Activated T-cell treated with anti-CD3 and anti-CD28 coated beads, Interleukin-2, amount 50 U/mL, for 24 hours (primary cell): ENCODE data around the gene PARVB.

Source experiments
- DNase-seq: peaks from one replicate; pipeline ENCODE4 v3.0.0-alpha.2; 2020
- H3K27ac Mint-ChIP-seq: 2 replicates; pipeline ENCODE4 v1.8.0; 2020; ENCODE audit warnings: mild to moderate bottlenecking, mixed read lengths
- H3K27me3 Mint-ChIP-seq: 2 replicates; pipeline ENCODE4 v1.8.0; 2020; ENCODE audit warnings: mixed read lengths
- H3K36me3 Mint-ChIP-seq: 2 replicates; pipeline ENCODE4 v1.8.0; 2020; ENCODE audit warnings: low read depth, mixed read lengths
- H3K4me1 Mint-ChIP-seq: 2 replicates; pipeline ENCODE4 v1.8.0; 2020; ENCODE audit warnings: low read depth, mixed read lengths
- H3K4me3 Mint-ChIP-seq: 2 replicates; pipeline ENCODE4 v1.8.0; 2020; ENCODE audit warnings: mild to moderate bottlenecking, moderate library complexity, mixed read lengths
- H3K9me3 Mint-ChIP-seq: 2 replicates; pipeline ENCODE4 v1.8.0; 2020; ENCODE audit warnings: mixed read lengths

PARVB gene

DNA sequence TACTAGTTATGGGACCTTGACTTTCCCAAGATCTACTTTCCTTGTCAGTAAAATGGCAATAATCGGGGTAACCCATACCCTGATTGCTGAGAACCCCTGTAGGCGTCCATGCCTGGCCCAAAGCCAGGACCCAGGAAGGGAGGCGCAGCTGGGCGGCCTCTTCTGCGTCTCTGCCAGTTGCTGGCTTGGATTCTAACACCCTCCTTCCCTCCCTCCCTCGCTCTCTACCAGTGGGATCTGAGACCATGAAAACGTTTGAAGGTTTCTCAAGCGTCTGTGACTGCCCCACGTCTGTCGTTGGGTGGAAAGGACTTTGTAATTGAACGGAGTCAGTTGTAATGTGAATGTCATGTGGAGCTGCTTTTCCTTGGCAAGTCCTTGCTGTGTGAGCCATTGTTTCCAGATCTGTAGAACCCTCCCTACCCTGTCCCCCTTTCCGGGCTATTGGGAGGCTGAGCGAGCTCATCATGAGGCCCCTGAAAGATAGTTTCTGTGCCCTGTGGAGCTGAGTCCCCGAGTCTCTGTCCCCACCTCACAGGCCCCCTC, 47.8 kb downstream of the PARVB start:
- H3K9me3 Mint-ChIP-seq: no peaks in the 10 kb centered on the region
- H3K27ac Mint-ChIP-seq: no peak overlapping the region
- DNase-seq: no peak
- H3K27me3 Mint-ChIP-seq: peaks cover 6% of the 10 kb centered on the region
- peaks cover 5% of the 10 kb centered on the region for H3K4me1 Mint-ChIP-seq
- no peak overlapping the region for H3K4me3 Mint-ChIP-seq
- H3K36me3 Mint-ChIP-seq: no peaks in the 10 kb centered on the region

DNA sequence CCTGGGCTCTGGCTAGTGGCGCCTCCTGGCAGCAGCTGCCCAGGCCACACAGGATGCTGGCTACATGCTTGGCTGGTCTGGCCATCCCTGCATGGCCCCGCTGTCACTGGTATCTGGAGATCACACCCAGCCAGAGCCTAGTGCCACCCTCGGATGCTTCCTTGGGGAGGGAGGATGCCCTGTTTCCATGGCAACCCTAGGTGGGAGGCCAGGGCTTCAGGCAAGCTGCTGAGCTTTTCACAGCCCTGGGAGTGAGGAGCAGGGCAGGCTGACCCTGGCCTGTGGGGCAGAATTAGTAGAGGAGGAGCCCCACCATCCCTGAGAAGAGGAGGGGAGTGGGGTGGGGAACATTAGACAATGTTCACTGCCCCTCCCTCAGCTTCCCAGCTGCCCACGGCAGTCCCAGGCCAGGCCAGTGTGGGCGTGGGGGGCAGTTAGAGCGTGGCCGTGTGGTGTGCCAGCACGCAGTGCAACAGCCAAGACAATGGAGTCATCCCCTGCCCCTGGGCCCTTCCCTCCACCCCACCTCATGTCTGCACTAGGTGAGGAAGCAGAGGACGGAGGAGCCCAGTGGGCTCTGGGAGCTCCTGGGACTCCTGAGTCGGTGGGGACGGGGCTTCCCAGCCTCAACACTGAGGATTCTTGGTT, 50.4 kb downstream of the PARVB start:
- H3K36me3 Mint-ChIP-seq: no peaks in the 10 kb centered on the region
- H3K27me3 Mint-ChIP-seq: no peaks in the 10 kb centered on the region
- DNase-seq: no peak
- no peak overlapping the region for H3K4me3 Mint-ChIP-seq
- H3K4me1 Mint-ChIP-seq: no peaks in the 10 kb centered on the region
- H3K9me3 Mint-ChIP-seq: no peaks in the 10 kb centered on the region
- no peak overlapping the region for H3K27ac Mint-ChIP-seq

DNA sequence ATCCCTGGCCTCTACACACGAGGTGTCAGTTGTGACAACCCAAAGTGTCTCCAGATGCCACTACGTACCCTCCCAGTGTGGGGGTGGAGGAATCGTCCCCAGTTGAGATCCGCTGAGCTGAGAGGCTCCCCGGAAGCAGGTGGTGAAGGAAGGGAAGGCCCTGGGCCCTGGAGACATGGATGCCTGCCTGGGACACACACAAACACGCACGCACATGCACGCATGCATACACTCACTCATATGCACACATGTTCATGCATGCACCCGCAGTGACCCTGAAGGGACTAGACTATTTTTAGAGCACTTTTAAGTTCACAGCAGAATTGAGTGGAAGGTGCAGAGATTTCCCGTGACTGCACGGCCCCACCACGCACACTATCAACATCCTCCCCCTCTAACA, 50.9 kb downstream of the PARVB start:
- H3K27ac Mint-ChIP-seq: no peak overlapping the region
- no peaks in the 10 kb centered on the region for H3K9me3 Mint-ChIP-seq
- no peak overlapping the region for H3K4me3 Mint-ChIP-seq
- no peaks in the 10 kb centered on the region for H3K36me3 Mint-ChIP-seq
- H3K4me1 Mint-ChIP-seq: no peaks in the 10 kb centered on the region
- DNase-seq: no peak
- no peaks in the 10 kb centered on the region for H3K27me3 Mint-ChIP-seq

DNA sequence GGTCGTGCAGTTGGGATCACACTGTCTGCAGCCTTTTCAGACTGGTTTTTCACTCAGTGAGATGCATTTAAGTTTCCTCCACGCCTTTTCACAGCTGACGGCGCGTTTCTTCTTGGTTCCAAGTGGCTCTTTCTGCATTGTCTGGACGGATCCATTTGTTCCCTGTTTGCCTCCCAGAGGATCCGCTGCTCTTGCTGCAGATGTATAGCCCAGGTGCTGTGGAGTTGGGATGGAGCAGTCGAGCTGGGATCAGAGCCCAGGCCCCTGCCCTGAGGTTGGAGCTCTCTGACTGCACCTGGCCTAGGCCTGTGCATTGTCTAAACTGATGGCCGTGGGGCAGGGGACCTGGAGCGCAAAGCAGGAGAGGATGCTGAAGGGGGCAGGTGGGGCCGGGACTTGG, 51.6 kb downstream of the PARVB start:
- DNase-seq: no peak
- no peaks in the 10 kb centered on the region for H3K27me3 Mint-ChIP-seq
- no peaks in the 10 kb centered on the region for H3K4me1 Mint-ChIP-seq
- H3K4me3 Mint-ChIP-seq: no peak overlapping the region
- H3K36me3 Mint-ChIP-seq: no peaks in the 10 kb centered on the region
- no peaks in the 10 kb centered on the region for H3K9me3 Mint-ChIP-seq
- H3K27ac Mint-ChIP-seq: no peak overlapping the region

DNA sequence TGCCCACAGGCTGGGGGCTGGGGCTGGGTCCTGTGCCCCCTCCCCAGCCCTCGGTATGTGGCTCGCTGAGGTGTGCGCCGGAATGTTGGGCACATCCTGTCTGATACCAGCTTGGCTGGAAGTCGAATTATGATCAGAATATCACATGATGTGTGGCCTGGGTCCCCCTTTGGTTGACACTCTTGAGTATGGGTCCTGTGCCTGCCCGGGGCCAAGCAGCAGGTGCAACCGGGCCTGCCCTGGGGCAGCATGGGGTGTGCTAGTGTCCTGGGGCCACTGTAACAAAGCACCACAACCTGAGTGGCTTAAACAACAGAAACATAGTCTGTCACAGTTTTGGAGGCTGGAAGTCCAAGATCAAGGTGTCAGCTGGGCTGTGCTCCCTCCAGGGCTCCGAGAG, 52.7 kb downstream of the PARVB start:
- no peak overlapping the region for H3K27ac Mint-ChIP-seq

DNA sequence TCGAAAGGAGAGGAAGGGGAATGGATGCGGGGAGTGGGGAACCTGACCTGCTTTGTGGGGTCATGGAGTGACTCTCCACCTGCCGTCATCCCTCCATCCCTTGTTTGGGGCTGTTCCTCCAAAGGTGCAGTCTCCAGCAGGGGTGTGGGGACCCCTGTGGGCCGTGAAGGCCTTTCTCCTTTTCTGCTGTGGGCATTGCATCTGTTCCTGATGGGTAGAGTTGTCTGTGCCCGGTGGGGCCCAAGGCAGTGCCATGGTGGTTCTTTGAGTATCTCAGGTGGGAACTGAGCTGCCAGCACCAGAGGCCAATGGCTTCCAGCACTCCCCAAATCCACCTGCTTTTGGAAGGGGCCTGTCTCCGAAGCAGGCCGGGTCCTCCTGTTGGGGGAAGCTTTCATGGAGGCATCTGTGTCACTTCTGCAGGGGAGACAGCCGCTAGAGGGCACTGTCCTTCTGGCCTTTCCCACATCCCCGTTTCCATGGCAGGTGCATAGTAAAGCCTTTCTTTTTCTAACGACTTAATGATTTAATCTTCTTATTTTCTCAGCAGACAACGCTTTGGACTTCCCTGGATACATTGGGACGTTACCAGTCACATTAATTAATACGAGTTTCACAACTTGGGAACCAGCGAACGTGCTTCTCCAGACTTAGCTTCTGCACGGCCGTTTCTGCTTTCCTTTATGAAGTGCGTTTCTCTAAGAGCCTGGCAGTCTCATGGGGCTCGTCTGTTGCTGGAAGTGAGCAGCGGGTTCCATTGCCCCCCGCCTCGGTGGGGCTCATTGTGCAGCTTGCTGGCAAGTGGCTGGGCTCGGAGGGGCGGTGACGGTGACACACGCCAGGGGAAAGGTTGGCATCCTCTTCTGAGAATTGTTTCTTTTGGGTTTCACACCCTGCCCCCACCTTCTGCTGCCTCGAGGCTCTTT, 57.1 kb downstream of the PARVB start:
- Mint-ChIP-seq H3K27ac (no peak overlapping the region), H3K4me1 (no peaks in the 10 kb centered on the region), H3K9me3 (no peaks in the 10 kb centered on the region), H3K36me3 (no peaks in the 10 kb centered on the region), H3K4me3 (no peak overlapping the region), H3K27me3 (no peaks in the 10 kb centered on the region)
- peak; percentile 77 for DNase-seq

More for the DNA sequence above, 52.7 kb downstream of the PARVB start:
- H3K4me1 Mint-ChIP-seq: no peaks in the 10 kb centered on the region
- no peaks in the 10 kb centered on the region for H3K36me3 Mint-ChIP-seq
- H3K4me3 Mint-ChIP-seq: no peak overlapping the region
- no peaks in the 10 kb centered on the region for H3K9me3 Mint-ChIP-seq
- no peak for DNase-seq
- no peaks in the 10 kb centered on the region for H3K27me3 Mint-ChIP-seq

DNA sequence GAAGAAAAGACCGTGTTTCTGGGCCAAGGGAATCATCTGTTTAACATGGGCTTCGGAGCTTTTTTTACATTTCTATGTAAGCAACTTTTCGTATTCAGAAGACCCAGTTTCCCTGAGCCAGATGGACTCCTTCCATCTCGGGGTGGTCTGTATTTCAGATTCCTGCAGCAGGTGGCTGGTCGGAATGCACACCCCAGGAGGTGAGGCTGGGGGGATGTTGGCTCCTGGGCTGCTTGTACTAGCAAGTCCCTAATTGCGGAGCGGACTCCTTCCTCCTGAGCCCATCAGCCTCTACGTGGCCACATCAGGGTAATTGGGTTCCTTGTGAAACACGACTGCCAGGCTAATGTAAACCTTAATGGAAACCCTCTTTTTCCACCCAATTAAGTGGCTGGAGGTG, 58.7 kb downstream of the PARVB start:
- H3K27ac Mint-ChIP-seq: no peak overlapping the region
- no peaks in the 10 kb centered on the region for H3K4me1 Mint-ChIP-seq
- DNase-seq: no peak
- H3K27me3 Mint-ChIP-seq: no peaks in the 10 kb centered on the region
- no peaks in the 10 kb centered on the region for H3K36me3 Mint-ChIP-seq
- H3K4me3 Mint-ChIP-seq: no peak overlapping the region
- no peaks in the 10 kb centered on the region for H3K9me3 Mint-ChIP-seq

DNA sequence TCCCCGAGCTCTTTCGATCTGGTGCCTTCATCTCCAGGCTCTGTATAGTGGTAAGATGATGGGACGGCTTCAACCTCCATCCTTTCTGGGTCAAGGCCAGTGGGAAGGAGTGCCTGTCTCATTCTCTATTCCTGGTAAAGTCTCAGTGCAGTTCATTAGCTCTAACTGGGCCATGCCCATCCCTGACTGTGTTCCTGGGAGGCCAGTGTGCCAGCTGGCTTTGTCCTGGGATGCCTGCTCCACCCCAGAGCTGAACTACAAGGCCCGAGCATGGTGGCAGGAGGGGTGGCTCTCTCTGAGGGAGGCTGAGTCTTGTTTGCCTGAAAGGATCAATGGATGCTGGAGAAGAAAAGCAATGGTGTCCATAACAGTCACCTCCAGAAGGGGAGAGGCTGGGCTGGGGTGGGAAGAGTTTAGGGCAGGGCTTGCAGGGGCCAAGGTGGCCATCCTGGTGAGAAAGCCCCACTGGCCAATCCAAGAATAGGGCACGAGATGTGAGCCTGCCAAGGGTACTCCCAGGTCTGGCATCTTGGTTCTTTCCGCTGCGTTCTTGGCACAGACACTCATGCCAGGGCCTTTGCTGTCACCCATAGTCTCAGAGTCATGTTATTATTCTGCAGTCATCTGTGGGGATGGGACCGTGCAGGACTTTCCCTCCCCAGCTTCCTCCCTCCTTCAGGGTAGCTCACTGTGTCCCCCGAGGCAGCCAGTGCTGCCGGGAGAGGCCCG, 60.1 kb downstream of the PARVB start:
- DNase-seq: no peak
- H3K4me1 Mint-ChIP-seq: no peaks in the 10 kb centered on the region
- no peaks in the 10 kb centered on the region for H3K27me3 Mint-ChIP-seq
- H3K4me3 Mint-ChIP-seq: no peak overlapping the region
- H3K9me3 Mint-ChIP-seq: no peaks in the 10 kb centered on the region
- H3K36me3 Mint-ChIP-seq: no peaks in the 10 kb centered on the region
- H3K27ac Mint-ChIP-seq: no peak overlapping the region

DNA sequence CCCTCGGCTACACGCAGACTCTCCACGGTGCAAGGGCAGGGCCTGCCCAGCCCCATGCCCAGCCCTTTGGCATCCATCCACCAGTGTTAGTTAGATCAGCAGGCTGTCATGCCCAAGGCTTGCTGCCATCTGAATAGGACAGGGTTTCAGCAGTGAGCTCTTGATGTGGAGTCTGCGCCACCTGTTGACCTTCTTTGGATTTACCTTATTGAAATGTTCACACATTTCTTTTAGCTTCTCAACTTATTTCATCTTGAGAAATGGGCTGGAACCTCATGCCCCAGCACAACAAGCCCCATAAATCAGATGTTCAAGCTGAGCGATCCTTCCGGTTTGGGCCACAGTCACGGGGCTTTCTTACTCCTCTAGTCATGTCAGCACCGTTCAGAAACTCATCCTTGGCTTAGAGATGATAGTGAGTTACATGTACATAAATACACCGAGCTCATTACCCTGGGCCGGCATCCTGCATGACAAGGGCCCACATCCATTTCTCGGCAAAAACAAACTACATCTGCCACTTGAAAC, 61.7 kb downstream of the PARVB start:
- Mint-ChIP-seq H3K36me3 (no peaks in the 10 kb centered on the region), H3K9me3 (no peaks in the 10 kb centered on the region), H3K27me3 (no peaks in the 10 kb centered on the region), H3K4me3 (no peak overlapping the region), H3K27ac (no peak overlapping the region), H3K4me1 (peaks cover 2% of the 10 kb centered on the region)
- DNase-seq: no peak

DNA sequence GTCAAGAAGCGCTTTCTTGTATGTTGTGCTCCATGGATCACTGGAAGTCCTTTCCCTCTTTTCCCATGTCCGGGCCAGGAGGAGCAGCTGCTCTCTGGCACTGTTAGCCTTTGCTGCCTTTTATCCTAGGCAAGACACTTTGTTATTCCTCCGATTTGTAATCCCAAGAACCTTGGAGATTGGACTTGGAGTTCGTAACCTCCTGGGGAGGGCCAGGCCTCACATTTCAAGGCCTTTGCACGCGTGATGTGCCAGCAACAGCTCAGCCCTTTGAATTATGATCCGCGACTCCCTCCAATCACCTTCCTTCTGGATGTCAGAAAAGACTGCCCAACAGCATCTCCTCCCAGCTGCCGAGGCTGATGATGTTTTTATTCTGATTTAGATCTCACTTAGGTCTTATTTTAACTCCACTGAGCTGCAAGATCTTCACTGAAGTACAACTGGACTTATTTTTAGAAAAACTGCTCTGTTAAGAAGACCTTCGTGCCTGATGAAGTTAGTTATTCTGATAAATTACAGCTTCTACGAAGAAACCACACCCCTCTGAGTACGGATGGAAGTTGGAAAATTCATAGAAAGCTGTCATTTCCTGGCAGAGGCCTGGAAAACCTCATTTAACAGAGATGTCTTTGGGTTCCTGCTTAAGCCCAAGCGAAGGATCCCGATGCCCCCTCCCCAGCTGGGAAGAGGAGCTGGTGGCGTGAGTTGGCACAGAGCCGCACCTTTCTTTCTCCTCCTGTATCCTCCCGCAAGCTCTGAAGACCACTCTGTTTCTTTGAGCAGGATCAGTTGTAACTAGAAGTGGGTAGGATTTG, 62.4 kb downstream of the PARVB start:
- Mint-ChIP-seq H3K4me3 (no peak overlapping the region), H3K36me3 (no peaks in the 10 kb centered on the region), H3K27ac (no peak overlapping the region)

DNA sequence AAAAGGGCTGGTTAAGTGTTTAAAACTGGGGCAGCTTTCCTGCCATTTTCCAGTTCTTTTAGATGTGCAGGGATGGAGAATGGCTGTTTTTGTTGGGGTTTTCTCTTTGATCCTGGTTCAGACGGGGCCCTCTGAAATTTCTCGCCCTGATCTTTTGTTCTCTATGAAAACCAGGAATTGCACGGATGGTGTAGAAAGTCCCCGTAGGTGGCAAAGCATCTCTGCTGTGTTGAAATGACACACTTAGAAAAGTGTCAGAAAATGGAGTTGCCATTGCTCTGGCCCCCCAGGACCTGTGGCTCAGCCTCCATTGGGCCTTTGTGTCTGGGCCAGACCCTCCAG, 63.0 kb downstream of the PARVB start:
- no peaks in the 10 kb centered on the region for H3K36me3 Mint-ChIP-seq
- H3K27ac Mint-ChIP-seq: no peak overlapping the region
- H3K9me3 Mint-ChIP-seq: no peaks in the 10 kb centered on the region
- H3K4me1 Mint-ChIP-seq: peaks cover 10% of the 10 kb centered on the region
- H3K4me3 Mint-ChIP-seq: no peak overlapping the region
- no peaks in the 10 kb centered on the region for H3K27me3 Mint-ChIP-seq
- no peak for DNase-seq

More for the DNA sequence above, 62.4 kb downstream of the PARVB start:
- H3K9me3 Mint-ChIP-seq: no peaks in the 10 kb centered on the region
- no peak for DNase-seq
- H3K27me3 Mint-ChIP-seq: no peaks in the 10 kb centered on the region
- peaks cover 8% of the 10 kb centered on the region for H3K4me1 Mint-ChIP-seq

DNA sequence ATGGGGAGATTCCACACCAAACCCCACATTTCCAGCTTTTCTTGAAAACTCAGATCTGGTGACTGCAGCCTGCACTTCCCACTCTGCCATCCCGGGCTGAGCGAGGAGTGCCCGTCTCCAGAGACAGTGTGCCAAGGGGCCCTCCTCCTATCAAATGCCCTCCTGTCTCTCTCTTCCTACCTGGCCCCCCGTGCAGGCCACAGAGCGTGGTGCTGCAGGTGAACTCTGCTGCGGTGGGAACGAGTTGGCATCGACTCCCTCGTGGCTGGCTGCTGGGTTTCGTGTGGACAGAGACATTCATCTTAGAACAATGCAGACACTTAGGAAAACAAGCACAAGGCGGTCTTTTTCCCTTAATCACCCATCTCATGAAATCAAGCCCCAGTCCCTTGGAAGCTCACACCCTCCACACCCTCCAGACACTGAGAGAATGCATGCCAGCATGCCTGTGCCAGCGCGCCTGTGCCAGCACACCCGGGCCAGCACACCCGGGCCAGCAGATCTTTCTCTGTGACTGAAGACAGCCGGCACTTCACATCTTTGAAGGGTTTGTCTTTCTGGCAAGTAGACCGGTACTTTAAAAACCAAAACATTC, 65.0 kb downstream of the PARVB start:
- H3K9me3 Mint-ChIP-seq: no peaks in the 10 kb centered on the region
- DNase-seq: no peak
- H3K27ac Mint-ChIP-seq: no peak overlapping the region
- peaks cover 10% of the 10 kb centered on the region for H3K4me1 Mint-ChIP-seq
- no peak overlapping the region for H3K4me3 Mint-ChIP-seq
- H3K36me3 Mint-ChIP-seq: no peaks in the 10 kb centered on the region
- no peaks in the 10 kb centered on the region for H3K27me3 Mint-ChIP-seq

DNA sequence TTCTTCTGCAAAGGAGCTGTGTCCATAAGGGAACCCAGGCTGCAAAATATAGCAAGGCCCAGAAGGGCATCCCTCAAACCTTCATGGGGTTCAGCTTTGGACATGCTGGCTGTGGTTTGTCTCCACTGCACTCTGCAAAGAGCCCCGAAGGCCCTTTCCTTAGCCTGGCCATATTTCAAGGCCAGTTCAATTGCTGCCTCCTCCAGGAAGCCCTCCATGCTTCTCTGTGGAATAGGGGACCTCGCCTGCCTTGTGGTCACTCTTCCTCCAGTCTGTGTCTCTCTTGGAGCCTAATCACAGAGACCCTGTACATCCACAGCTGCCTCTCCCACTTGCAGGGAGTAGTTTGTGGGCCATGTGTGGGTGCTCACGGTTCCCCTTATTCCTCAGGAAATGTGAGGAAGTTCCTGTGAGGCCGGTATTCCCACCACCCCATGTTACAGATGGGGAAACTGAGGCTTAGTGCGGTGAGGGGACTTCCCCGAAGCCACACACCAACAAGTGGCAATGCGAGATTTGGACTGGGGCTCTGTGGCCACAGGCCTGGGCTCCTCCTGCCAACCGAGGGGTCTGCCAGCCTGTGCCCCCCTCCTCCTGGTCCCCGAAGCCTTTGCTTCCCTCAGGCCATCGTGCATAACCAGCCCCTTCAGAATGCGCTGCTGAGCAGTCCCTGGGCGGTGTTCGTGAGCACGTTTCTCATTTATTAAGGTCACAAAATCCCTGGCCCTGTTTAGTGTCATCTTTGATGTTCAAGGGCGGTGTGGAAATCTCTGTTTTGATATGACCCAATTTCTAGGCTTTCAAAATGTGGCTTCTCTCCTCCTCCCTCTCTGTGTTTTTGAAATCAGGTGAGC, 65.8 kb downstream of the PARVB start:
- Mint-ChIP-seq H3K9me3 (no peaks in the 10 kb centered on the region), H3K4me1 (peaks cover 10% of the 10 kb centered on the region), H3K36me3 (peaks cover 4% of the 10 kb centered on the region), H3K27me3 (no peaks in the 10 kb centered on the region), H3K27ac (no peak overlapping the region), H3K4me3 (no peak overlapping the region)
- DNase-seq: no peak
